GF-D8 (cell line): ENCODE data around the gene VGLL4.
"Not testable (repeated sequence)": the region's sequence is repeated elsewhere in the genome, so short reads cannot be mapped to it uniquely, and the experiment has no call there.

Experiments
- DNase-seq: peaks from one replicate; lab custom pipeline; 2025; lab: John Stamatoyannopoulos, UW

VGLL4 gene, protein sequence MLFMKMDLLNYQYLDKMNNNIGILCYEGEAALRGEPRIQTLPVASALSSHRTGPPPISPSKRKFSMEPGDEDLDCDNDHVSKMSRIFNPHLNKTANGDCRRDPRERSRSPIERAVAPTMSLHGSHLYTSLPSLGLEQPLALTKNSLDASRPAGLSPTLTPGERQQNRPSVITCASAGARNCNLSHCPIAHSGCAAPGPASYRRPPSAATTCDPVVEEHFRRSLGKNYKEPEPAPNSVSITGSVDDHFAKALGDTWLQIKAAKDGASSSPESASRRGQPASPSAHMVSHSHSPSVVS

GRCh38 chr3:11643605-11644087, at the start of gene VGLL4:
Gene VGLL4 (minus strand): TSS chr3:11643915. CDS start chr3:11643518, 397 bp downstream.
- peak; percentile 79 for DNase-seq

DNA sequence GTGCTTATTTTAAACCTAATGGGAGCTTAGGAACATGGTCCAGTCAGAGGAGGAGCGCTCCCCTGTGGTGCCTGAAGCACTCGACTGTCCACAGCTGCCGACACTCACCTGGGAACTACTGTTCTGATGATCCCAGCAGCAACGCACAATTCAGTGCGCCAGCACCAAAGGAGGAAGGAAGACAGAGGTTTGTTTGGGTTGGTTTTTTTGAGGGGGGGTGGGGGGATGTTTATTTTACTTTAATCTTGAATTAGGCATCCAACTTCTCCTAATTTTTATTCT, 48.8 kb upstream of the VGLL4 start:
- no peak for DNase-seq

DNA sequence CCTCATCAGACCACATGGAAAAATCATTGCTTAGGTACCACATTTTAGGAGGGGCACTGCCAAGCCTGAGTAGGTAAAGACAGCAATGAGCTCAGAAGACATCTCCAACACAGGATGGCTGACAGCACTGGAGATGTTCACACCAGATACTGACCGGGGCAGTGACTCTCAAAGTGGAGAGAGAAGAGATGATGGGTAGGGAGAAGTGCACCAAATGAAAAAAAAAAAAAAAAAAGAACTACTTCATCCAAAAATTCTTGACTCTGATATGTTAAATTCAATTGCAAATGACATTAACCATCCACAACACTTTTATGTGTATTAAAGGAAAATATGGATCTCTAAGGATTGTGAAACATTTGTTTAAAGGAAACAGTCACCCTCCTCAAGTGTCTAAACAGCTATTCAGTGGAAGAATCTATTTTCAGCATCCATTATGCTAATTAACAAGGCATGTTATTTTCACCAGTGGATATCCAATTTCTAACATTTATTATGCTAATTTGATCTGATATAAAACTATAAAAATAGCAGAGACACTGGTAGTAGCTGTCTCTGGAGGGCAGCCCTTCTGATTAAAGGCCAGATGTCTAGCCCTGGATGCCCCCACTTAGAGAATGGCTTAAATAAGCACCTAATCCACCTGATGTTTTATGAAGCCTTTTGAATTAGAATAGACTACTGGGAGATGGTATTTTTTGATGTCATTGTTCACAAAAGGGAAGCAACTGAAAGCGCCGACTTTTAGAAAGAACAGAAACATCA, 48.2 kb upstream of the VGLL4 start:
- DNase-seq: no peak

DNA sequence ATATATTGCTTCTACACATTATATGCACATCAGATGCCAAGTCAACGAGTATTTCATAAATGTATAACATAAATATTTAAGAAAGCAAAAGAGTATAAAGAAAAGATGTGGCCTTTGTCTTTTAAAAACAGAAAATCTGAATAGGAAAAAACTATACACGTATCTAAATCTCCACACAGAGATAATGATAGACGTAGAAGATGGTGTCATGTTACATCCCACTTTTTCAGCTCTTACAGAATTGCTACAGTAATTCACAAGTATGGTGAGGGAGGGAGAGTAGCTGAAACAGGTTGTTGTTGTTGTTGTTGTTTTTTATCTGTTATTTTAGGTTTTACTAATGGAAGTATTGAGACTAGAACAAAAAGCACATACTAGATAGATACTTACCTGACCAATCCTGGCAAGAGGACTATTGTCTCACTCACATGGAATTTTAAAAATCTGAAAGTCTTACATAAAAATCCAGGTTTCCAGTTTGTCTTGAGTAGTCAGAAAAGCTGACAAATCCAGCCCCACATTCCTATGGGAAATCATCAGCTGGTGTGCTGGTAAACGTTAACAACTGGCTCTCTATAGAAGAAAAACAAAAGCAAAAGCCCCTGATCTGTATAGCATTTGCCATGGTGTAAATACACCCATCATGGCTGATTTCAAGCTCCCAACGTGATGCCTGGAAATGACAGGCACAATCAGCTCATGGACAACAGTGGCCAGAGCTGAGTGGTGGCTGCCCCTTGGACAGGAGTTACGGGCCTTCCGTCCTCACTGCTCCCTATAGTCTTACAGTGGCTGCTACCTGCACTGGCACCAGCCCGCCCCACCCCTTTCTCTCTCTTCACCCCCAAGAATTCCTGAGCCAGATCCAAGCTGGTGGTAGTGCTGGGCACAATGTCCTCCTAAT, 47.4 kb upstream of the VGLL4 start:
- DNase-seq: no peak

DNA sequence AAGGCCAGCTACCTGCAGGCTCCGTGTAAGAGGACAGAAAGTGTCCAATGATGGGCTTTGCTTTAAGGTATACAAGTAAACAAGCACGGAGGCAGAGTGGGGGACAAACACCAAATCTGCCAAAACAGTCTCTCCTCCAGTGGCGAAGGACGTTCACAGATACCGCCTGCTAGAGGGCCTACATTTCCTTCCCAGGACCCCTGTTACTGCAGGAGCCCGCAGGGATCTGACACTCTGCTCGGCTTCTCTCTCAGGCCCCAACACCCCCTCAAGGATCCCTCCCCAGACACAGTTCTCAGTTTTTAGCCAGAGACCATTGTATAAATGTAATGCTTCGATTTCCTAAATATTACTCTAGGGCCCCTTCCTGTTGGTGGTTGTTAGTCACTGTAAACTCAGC, 46.0 kb upstream of the VGLL4 start:
- no peak for DNase-seq

DNA sequence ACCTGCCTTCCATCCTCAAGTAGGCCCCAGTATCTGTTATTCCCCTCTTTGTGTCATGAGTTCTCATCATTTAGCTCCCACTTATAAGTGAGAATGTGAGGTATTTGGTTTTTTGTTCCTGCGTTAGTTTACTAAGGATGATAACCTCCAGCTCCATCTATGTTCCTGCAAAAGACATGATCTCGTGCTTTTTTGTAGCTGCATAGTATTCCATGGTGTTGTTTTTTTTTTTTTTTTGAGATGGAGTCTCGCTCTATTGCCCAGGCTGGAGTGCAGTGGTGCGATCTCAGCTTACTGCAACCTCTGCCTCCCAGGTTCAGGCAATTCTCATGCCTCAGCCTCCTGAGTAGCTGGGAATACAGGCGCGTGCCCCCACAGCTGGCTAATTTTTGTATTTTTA, 41.3 kb upstream of the VGLL4 start:
- DNase-seq: not testable (repeated sequence)

- no peak for DNase-seq
Measured at GRCh38 chr3:11680509-11680908, 36.8 kb upstream of the VGLL4 start.

GRCh38 chr3:11679964-11680363, 36.2 kb upstream of the VGLL4 start:
- DNase-seq: no peak

DNA sequence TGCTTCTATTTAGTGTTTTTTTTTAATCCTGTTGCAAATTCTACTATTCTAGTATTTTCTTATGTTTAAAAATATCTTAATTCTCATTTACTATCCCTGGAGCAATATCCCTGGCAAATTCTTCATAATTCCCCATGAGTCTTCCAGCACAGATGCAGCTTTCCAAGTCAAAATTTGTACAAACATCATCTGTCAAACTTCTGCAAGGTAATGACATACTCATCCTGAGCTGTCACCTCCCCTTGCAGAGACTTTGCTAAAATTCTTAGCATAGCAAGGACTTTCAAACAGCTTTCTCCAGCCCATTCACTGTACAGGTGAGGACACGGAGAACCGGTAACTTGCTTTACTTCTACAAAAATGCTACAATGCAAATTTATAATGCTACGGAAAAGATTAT, 28.6 kb upstream of the VGLL4 start:
- no peak for DNase-seq

DNA sequence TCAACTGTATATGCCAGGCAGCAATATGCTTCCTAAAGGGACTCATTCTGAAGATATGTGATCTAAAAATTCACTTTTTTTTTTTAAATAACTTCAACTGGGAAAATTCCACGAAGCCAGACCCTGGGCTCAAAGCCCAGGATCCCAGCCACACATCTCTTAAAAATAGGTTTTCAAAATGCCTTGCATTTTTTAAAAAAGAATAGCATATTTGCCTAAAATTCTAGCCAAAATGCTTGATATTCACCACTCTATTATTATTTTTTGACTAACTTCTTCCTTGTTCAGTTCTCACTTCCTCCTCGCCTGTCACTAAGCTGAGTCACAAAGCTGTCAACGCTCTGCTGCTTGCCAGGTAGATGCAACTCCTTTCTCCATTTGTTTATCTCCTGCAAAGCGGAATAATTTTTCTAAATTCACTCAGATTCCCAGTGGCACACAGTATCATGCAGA, 28.0 kb upstream of the VGLL4 start:
- DNase-seq: no peak

GRCh38 chr3:11668243-11669235, 24.8 kb upstream of the VGLL4 start:
- no peak for DNase-seq

- no peak for DNase-seq
Measured at GRCh38 chr3:11665331-11665730, 21.6 kb upstream of the VGLL4 start.

- DNase-seq: no peak
Measured at GRCh38 chr3:11662392-11662990, 18.8 kb upstream of the VGLL4 start.

DNA sequence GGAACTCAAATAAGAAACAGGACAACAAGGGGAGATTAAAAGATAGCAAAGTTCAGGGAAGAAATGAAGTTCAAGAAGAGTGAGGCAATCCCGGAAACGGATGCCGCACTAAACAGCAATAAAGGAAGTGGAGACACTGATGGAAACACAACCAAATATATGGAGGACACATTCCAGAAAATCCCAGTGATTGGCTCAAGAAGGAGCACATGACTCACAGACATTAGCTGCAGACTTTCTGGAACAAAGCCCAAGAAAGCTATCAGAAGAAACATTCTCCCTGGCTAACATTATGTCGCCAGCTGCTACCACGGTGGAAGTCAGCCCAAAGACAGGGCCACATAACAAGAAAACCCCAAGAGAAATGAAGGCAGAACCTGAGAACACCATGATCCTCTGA, 18.1 kb upstream of the VGLL4 start:
- peak; percentile 98 for DNase-seq

GRCh38 chr3:11661052-11661656, 17.4 kb upstream of the VGLL4 start:
- no peak for DNase-seq

- DNase-seq: no peak
Measured at GRCh38 chr3:11660242-11660641, 16.5 kb upstream of the VGLL4 start.

DNA sequence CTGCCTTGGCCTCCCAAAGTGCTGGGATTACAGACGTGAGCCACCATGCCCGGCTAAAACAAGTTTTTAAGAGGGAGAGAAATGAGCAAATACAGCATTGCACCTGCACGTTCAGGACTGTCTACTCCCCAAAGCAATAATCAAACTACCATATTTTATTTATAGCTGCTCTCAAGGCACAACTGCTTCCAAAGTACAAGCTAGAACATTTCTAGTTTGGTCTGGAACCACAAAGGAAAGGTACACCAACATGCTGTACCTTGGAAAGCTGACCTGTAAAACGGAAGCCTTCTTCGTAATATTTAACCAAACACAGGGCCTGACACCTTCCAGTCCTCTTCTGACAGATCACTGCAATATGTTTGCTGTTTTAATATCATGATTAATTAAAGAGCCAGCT, 14.5 kb upstream of the VGLL4 start:
- no peak for DNase-seq

DNA sequence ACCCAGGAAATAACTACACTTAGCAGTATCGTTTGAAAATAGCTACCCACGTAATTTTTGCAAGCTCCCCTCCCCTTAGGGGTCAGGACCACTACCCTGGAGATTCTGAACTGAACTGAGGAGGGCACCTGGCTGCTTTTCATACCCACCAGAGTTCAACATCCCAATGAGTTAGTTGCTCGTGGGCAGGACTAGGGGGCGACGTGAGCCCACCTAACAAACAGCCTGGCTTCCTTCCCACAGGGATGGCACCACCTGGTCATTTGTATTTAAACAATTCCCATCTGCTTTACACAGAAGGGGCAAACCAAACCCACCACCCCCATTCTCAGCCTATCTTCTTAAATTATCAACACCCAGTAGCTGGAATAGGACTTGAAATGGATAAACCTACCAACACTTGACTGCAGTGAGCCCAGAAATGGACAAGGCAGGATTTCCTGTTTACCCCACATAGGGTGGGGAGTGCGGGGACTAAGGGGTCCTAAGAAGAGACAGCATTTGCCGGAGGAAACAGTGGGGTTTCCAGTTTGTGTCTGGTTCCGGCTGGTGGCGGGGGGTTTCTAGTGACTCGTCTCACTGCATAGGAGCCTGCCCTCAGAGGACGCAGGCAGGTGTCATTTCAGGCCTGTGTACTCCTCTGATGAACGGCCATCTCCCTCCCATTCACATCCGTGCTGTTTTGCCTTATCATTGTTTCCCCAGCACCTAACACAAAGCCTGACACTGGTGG, 11.6 kb upstream of the VGLL4 start:
- no peak for DNase-seq

GRCh38 chr3:11654166-11654565, 10.5 kb upstream of the VGLL4 start:
- no peak for DNase-seq
